A549 (cell line): Measurements from ENCODE around the gene VAMP5.

Source experiments
- ESRRA ChIP-seq: fragments of 150-350 bp; IDR thresholded peaks from 2 replicates; pipeline ENCODE4 v1.6.1; 2014; ENCODE audit warnings: mild to moderate bottlenecking, low read length, borderline replicate concordance
- HOXA7 ChIP-seq: fragments of 250-450 bp; sonication (Bioruptor Pico); IDR thresholded peaks from 2 replicates; pipeline ENCODE4 v1.5.0; 2020; ENCODE audit warnings: mild to moderate bottlenecking, moderate library complexity

GRCh38 chr2:85599468-85600234 is 15.4 kb downstream of the VAMP5 start:
- TF ChIP-seq ESRRA (no peak), HOXA7 (CRISPR knock-in tag) (no peak)
